ENCODE data around the gene MALRD1.

Gene MALRD1

DNA sequence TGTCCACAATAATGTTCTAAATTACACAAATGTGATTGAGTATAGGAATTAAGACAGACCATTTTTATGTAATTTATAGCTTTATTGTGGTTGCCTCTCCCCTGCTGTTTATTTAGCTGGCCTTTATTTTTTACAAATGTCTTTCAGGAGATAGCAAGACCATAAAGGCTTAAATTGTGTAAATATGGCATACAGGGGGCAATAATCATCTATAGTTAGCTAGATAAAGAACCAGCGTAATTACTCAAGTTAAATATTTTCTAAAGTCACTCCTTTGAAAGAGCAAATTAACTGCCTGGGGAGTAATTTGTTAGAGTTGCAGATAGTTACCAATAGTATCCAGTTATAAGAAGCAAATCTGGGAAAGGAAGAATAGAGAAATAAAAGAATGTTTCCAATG is at the start of gene MALRD1:
Gene MALRD1, plus strand, starts transcription at position 313 of the 400 bp plus-strand sequence. CDS start 138 bp downstream, outside the sequence.
- Histone ChIP-seq H3K27me3 (ENCODE audit: insufficient read depth, low read depth, severe bottlenecking) (no peaks in the 10 kb centered on the region), H3K27ac (no peak within 1 kb of the TSS), H3K4me3 (ENCODE audit: low read depth, low read length) (no peak within 1 kb of the TSS), H3K9me3 (ENCODE audit: severe bottlenecking) (no peaks in the 10 kb centered on the region), H3K36me3 (no peaks in the 10 kb centered on the region)
- TF ChIP-seq, protein P1, sequence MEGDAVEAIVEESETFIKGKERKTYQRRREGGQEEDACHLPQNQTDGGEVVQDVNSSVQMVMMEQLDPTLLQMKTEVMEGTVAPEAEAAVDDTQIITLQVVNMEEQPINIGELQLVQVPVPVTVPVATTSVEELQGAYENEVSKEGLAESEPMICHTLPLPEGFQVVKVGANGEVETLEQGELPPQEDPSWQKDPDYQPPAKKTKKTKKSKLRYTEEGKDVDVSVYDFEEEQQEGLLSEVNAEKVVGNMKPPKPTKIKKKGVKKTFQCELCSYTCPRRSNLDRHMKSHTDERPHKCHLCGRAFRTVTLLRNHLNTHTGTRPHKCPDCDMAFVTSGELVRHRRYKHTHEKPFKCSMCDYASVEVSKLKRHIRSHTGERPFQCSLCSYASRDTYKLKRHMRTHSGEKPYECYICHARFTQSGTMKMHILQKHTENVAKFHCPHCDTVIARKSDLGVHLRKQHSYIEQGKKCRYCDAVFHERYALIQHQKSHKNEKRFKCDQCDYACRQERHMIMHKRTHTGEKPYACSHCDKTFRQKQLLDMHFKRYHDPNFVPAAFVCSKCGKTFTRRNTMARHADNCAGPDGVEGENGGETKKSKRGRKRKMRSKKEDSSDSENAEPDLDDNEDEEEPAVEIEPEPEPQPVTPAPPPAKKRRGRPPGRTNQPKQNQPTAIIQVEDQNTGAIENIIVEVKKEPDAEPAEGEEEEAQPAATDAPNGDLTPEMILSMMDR (IDR thresholded peaks at IDR 0.05; ENCODE audit: low read depth, low read length) = no peak
- DNase-seq = no peak

- Histone ChIP-seq H3K4me3 (ENCODE audit: low read depth, low read length) (no peak overlapping the region), H3K27me3 (ENCODE audit: insufficient read depth, low read depth, severe bottlenecking) (no peaks in the 10 kb centered on the region), H3K9me3 (ENCODE audit: severe bottlenecking) (no peaks in the 10 kb centered on the region), H3K27ac (no peak overlapping the region), H3K36me3 (no peaks in the 10 kb centered on the region)
- TF ChIP-seq, protein P1 (IDR thresholded peaks at IDR 0.05; ENCODE audit: low read depth, low read length) = no peak
- DNase-seq = no peak
Observed at GRCh38 chr10:19003341-19003740, 45.3 kb upstream of the MALRD1 start.

DNA sequence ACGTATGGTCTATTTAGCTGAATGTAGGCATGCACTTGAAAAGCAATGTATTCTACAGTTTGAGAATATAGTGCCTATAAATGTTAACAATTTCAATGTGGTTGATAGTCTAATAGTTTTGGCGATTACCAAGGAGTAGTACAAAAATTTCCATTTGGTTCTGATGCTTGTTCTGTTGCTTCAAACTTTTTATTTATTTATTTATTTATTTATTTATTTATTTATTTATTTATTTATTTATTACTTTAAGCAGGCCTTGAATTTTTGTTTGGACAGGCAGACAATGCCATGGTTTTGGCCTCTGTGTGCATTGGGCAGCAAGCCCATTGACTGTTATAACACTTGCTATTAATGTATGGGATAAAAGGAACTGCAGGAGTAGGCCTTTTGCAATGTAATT is 36.5 kb upstream of the MALRD1 start:
- Histone ChIP-seq H3K4me3 (ENCODE audit: low read depth, low read length) (no peak overlapping the region), H3K9me3 (ENCODE audit: severe bottlenecking) (no peaks in the 10 kb centered on the region), H3K36me3 (no peaks in the 10 kb centered on the region), H3K27ac (no peak overlapping the region), H3K27me3 (ENCODE audit: insufficient read depth, low read depth, severe bottlenecking) (no peaks in the 10 kb centered on the region)
- TF ChIP-seq, protein P1 (IDR thresholded peaks at IDR 0.05; ENCODE audit: low read depth, low read length) = no peak
- no peak for DNase-seq

- no peaks in the 10 kb centered on the region for H3K9me3 ChIP-seq (ENCODE audit: severe bottlenecking)
- TF ChIP-seq, protein P1 (IDR thresholded peaks at IDR 0.05; ENCODE audit: low read depth, low read length) = no peak
- no peaks in the 10 kb centered on the region for H3K36me3 ChIP-seq
- no peaks in the 10 kb centered on the region for H3K27me3 ChIP-seq (ENCODE audit: insufficient read depth, low read depth, severe bottlenecking)
- no peak overlapping the region for H3K27ac ChIP-seq
- DNase-seq = no peak
- no peak overlapping the region for H3K4me3 ChIP-seq (ENCODE audit: low read depth, low read length)
Observed at GRCh38 chr10:19014034-19014433, 34.6 kb upstream of the MALRD1 start.

GRCh38 chr10:19014498-19014897 is 34.1 kb upstream of the MALRD1 start:
- Histone ChIP-seq H3K36me3 (no peaks in the 10 kb centered on the region), H3K27ac (no peak overlapping the region), H3K4me3 (ENCODE audit: low read depth, low read length) (no peak overlapping the region), H3K9me3 (ENCODE audit: severe bottlenecking) (no peaks in the 10 kb centered on the region), H3K27me3 (ENCODE audit: insufficient read depth, low read depth, severe bottlenecking) (no peaks in the 10 kb centered on the region)
- TF ChIP-seq, protein P1 (IDR thresholded peaks at IDR 0.05; ENCODE audit: low read depth, low read length) = no peak
- no peak for DNase-seq

DNA sequence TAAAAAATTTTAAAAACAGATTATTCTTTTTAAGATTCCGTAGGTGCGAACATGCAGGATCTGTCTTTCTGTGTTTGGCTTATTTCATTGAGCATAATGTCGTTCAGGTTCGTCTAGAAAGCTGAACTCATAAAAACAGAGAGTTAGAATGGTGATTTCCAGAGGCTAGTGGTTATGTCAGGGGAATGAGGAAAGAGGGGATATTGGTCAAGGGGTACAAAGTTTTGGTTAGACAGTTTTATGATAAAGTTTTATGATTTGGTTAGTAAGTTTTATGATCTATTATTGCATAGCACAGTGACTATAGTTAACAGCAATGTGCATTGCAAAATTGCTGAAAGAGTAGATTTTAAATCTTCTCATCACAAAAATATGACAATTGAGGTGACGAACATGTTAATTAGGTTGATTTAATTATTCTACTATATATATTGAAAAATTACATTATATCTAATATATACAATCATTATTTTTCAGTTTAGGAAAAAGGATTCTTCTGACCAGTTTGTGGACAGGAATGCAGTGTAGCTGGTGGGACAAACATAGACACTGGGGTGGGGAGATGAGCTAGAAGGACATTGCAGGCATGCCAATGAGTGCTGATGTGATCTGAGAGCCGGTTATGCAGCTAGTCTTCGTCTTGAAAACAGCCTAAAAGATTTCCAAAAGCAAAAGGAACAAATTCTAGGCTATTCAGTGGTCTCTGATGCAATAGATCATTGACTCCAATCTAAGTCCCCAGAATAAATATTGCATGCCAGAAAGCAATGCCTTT is 31.3 kb upstream of the MALRD1 start:
- H3K36me3 ChIP-seq = no peaks in the 10 kb centered on the region
- no peaks in the 10 kb centered on the region for H3K27me3 ChIP-seq (ENCODE audit: insufficient read depth, low read depth, severe bottlenecking)
- TF ChIP-seq, protein P1 (IDR thresholded peaks at IDR 0.05; ENCODE audit: low read depth, low read length) = no peak
- H3K4me3 ChIP-seq (ENCODE audit: low read depth, low read length) = no peak overlapping the region
- no peak for DNase-seq
- H3K27ac ChIP-seq = no peak overlapping the region
- H3K9me3 ChIP-seq (ENCODE audit: severe bottlenecking) = no peaks in the 10 kb centered on the region

Measured in WERI-Rb-1 (cell line).